HCT116 (cell line): ENCODE measurements around the gene ATG10. TPM values are rescaled to one million over a fixed set of nuclear protein-coding genes. Genes with fewer than 3 reads are reported as not detected.

ENCODE experiments used
- ATAC-seq: fragments of 200-7000 bp; cut with Tn5 transposase; 2 replicates; pipeline ENCODE4 v1.9.1; 2020; ENCODE audit warnings: mild to moderate bottlenecking, moderate library complexity
- BruUV-seq: library from RNA; stranded (reverse); fragments of 400-500 nt; replicated peaks from 2 replicates; lab custom pipeline; 2021; lab: Mats Ljungman, UMichigan
- CTCF ChIA-PET: fragments of 300-600 bp; sonication (Branson Sonifier 250); formaldehyde crosslinking; loops from one replicate; lab custom pipeline; 2021; ENCODE audit warnings: antibody characterized with exemption; lab: Charles Lee
- POLR2A ChIA-PET: fragments of 300-600, 350-600 bp; sonication (Branson Sonifier 250); formaldehyde crosslinking; loops from one replicate; lab custom pipeline; 2021; ENCODE audit warnings: antibody characterized with exemption; lab: Charles Lee
- RAD21 ChIA-PET, 2 experiments: fragments of 300-600 bp; sonication (Branson Sonifier 250); formaldehyde crosslinking; loops; one replicate each; lab custom pipeline; 2023; ENCODE audit warnings: low total read pairs in 2 of 2; ENCODE audit not compliant: uncharacterized antibody in 2 of 2, unreplicated experiment in 2 of 2, low non-redundant PET in 1 of 2; lab: Charles Lee
- DNase-seq: peaks from one replicate; pipeline ENCODE4 v3.0.0-alpha.2; 2010; ENCODE audit warnings: low read depth, low spot score
- H2AFZ ChIP-seq: fragments of 200-600 bp; shearing (Covaris generic), sonication (generic); 2 replicates; pipeline ENCODE4 v1.6.1; 2017; ENCODE audit warnings: low read depth, mixed run types, mixed read lengths, antibody characterized with exemption, low read length; ENCODE audit not compliant: poor library complexity, severe bottlenecking
- H3K27ac ChIP-seq: 2 replicates; pipeline ENCODE4 v1.5.1; 2012; ENCODE audit warnings: low read depth, low read length
- H3K27me3 ChIP-seq: fragments of 200-600 bp; sonication (generic); 2 replicates; pipeline ENCODE4 v1.6.1; 2016; ENCODE audit warnings: mixed run types, low read length, mixed read lengths; ENCODE audit not compliant: insufficient read depth
- H3K36me3 ChIP-seq, 2 experiments: fragments of 200-500 bp in 1 of 2; fragments of 200-600 bp in 1 of 2; sonication (Bioruptor generic) in 1 of 2; sonication (generic) in 1 of 2; 2 replicates each; pipeline versions ENCODE4 v1.5.1 to v1.6.1; 2014 to 2016; ENCODE audit warnings: low read length in 2 of 2, inconsistent platforms in 1 of 2, mixed read lengths in 1 of 2, mixed run types in 1 of 2; ENCODE audit not compliant: insufficient read depth in 2 of 2, control insufficient read depth in 1 of 2
- H3K4me1 ChIP-seq, 2 experiments: fragments of 200-600 bp in 1 of 2; sonication (generic) in 1 of 2; 2 replicates each; pipeline versions ENCODE4 v1.5.1 to v1.6.1; 2012 to 2017; ENCODE audit warnings: low read length in 2 of 2, inconsistent platforms in 1 of 2, mild to moderate bottlenecking in 1 of 2, mixed read lengths in 1 of 2, mixed run types in 1 of 2, moderate library complexity in 1 of 2; ENCODE audit not compliant: insufficient read depth in 2 of 2, control insufficient read depth in 1 of 2
- H3K4me2 ChIP-seq: fragments of 200-600 bp; sonication (generic); 2 replicates; pipeline ENCODE4 v1.6.1; 2017; ENCODE audit warnings: mixed run types, low read length, mixed read lengths
- H3K4me3 ChIP-seq, 2 experiments: fragments of 200-600 bp in 1 of 2; sonication (generic) in 1 of 2; replicated peaks in 1 of 2; 2 replicates each; pipeline ENCODE4 v1.5.1; 2011 to 2016; ENCODE audit warnings: low read length in 2 of 2, control low read depth in 1 of 2, low read depth in 1 of 2, mild to moderate bottlenecking in 1 of 2, mixed read lengths in 1 of 2, mixed run types in 1 of 2
- H3K79me2 ChIP-seq: fragments of 200-600 bp; sonication (generic); 2 replicates; pipeline ENCODE4 v1.6.1; 2017; ENCODE audit warnings: mild to moderate bottlenecking, mixed run types, low read length, moderate library complexity, mixed read lengths; ENCODE audit not compliant: insufficient read depth
- H3K9ac ChIP-seq: fragments of 200-600 bp; sonication (generic); 2 replicates; pipeline ENCODE4 v1.6.1; 2016; ENCODE audit warnings: low read length, mixed read lengths
- H3K9me2 ChIP-seq: fragments of 200-600 bp; sonication (generic), shearing (Covaris generic); 2 replicates; pipeline ENCODE4 v1.6.1; 2017; ENCODE audit warnings: mixed run types, mild to moderate bottlenecking, moderate library complexity; ENCODE audit not compliant: insufficient read depth
- H3K9me3 ChIP-seq, 2 experiments: fragments of 200-500 bp in 1 of 2; fragments of 200-600 bp in 1 of 2; sonication (Bioruptor generic) in 1 of 2; sonication (generic) in 1 of 2; 2 replicates each; pipeline ENCODE4 v1.6.1; 2014 to 2017; ENCODE audit warnings: low read length in 2 of 2, mixed read lengths in 2 of 2, inconsistent platforms in 1 of 2, low read depth in 1 of 2, mild to moderate bottlenecking in 1 of 2, mixed run types in 1 of 2, moderate library complexity in 1 of 2; ENCODE audit not compliant: control insufficient read depth in 1 of 2, insufficient read depth in 1 of 2
- H4K20me1 ChIP-seq: fragments of 200-600 bp; sonication (generic), shearing (Covaris generic); 2 replicates; pipeline ENCODE4 v1.6.1; 2017; ENCODE audit warnings: mixed run types, mild to moderate bottlenecking, moderate library complexity; ENCODE audit not compliant: insufficient read depth
- CBX3 ChIP-seq: IDR thresholded peaks from 2 replicates; pipeline ENCODE4 v1.6.1; 2012; ENCODE audit warnings: low read depth
- CEBPB ChIP-seq: IDR thresholded peaks from 2 replicates; pipeline ENCODE4 v1.6.1; 2012; ENCODE audit warnings: low read depth
- EGR1 ChIP-seq: IDR thresholded peaks from 2 replicates; pipeline ENCODE4 v1.6.1; 2012; ENCODE audit warnings: low read depth
- ELF1 ChIP-seq: IDR thresholded peaks from 2 replicates; pipeline ENCODE4 v1.6.1; 2012; ENCODE audit warnings: low read depth, borderline replicate concordance
- EZH2 ChIP-seq: fragments of 200-600 bp; sonication (generic); IDR thresholded peaks from 2 replicates; pipeline ENCODE4 v1.6.1; 2017; ENCODE audit warnings: antibody characterized with exemption, mixed run types
- FOSL1 ChIP-seq: IDR thresholded peaks from 2 replicates; pipeline ENCODE4 v1.6.1; 2012; ENCODE audit warnings: low read depth
- JUND ChIP-seq: IDR thresholded peaks from 2 replicates; pipeline ENCODE4 v1.6.1; 2012
- RAD21 ChIP-seq: IDR thresholded peaks from 2 replicates; pipeline ENCODE4 v1.6.1; 2012; ENCODE audit warnings: low read depth, mild to moderate bottlenecking
- SIN3A ChIP-seq: IDR thresholded peaks from 2 replicates; pipeline ENCODE4 v1.6.1; 2012; ENCODE audit warnings: low read depth
- TCF7L2 ChIP-seq: IDR thresholded peaks from 2 replicates; pipeline ENCODE4 v1.7.0; 2011; ENCODE audit warnings: borderline replicate concordance, inconsistent platforms; ENCODE audit not compliant: insufficient read depth, insufficient read length; ENCODE audit errors: extremely low read depth
- ZFX ChIP-seq: fragments of 450-650 bp; IDR thresholded peaks from 2 replicates; pipeline ENCODE4 v1.6.1; 2017
- ZNF274 ChIP-seq: fragments of 200-500 bp; sonication (Bioruptor generic); IDR thresholded peaks from 2 replicates; pipeline ENCODE4 v1.6.1; 2014; ENCODE audit warnings: mild to moderate bottlenecking, low read depth, low read length, inconsistent platforms
- intact Hi-C: fragments of 100-400 bp; cut with micrococcal nuclease; formaldehyde crosslinking; loops from 2 replicates; pipeline ENCODE4 v1.10.0; 2022
- total RNA-seq: library from RNA; stranded (reverse); gene quantifications from one replicate; pipeline ENCODE4 v1.2.1, GENCODE V29; 2021; ENCODE audit not compliant: unreplicated experiment
- TF ChIP-seq, protein P1 (sequence below): IDR thresholded peaks from 2 replicates; pipeline ENCODE4 v1.6.1; 2012
- TF ChIP-seq, protein P2 (sequence below): IDR thresholded peaks from 2 replicates; pipeline ENCODE4 v1.6.1; 2012; ENCODE audit warnings: low read depth
- TF ChIP-seq, protein P3 (sequence below): IDR thresholded peaks from 2 replicates; pipeline ENCODE4 v1.6.1; 2012

Gene ATG10
- total RNA-seq, 1 experiment from 2014 or later = 9.4 TPM

DNA sequence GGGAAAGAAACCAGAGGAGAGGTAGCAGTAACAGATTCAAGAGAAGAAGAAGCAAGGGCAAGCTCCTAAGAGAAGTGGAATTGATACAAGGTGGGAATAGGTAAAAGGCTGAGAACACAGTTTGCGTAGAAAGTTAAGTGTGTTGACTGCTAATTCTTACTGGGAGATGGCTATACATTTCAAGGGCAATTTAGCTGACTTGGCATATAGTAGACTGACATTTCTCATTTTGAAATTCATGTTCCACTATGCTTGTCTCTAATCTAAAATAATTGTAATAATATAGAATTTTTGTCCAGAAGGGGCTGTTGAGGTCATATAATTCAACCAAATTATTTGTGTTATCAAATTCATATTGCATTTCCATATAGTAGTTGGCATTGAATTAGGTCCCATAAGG is 144.0 kb downstream of the ATG10 start:
- ATAC-seq (no peak), DNase-seq (no peak)
- Histone ChIP-seq H3K9ac (no peak overlapping the region), H3K4me3 (no peak overlapping the region), H2AFZ (no peak overlapping the region), H3K4me2 (no peak overlapping the region), H3K36me3 (no peaks in the 10 kb centered on the region), H3K27ac (no peak overlapping the region), H3K4me1 (no peaks in the 10 kb centered on the region), H3K9me3 (no peaks in the 10 kb centered on the region), H3K9me2 (no peaks in the 10 kb centered on the region), H4K20me1 (no peaks in the 10 kb centered on the region), H3K79me2 (no peaks in the 10 kb centered on the region), H3K27me3 (no peaks in the 10 kb centered on the region)
- TF ChIP-seq EGR1 = no peak
- TF ChIP-seq EZH2 = no peak
- no peak for TF ChIP-seq SIN3A
- ChIA-PET RAD21 (no interaction called here), POLR2A (no interaction called here), CTCF (no interaction called here)
- BruUV-seq = no TSS peak
- intact Hi-C loops = no loop called here

DNA sequence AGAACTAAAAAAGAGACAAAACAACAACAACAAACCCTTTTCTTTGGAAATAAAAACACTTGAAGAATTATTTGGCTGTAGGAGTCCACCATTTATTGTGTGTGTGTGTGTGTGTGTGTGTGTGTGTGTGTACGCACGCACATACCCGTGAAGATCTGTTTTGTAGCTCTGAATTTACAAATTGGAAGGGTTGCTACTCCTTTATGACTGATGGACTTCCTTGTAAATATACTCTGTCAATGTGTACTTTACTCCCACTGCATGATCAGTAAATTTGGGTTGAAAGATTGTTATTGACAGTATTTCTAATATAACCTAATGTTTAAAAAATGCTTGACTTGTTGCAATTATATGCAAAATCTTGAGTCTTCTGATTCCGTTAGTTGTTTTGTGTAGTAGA is 148.1 kb downstream of the ATG10 start:
- DNase-seq = no peak
- H3K27me3 ChIP-seq = no peaks in the 10 kb centered on the region
- intact Hi-C loops = no loop called here
- H3K79me2 ChIP-seq = no peaks in the 10 kb centered on the region
- BruUV-seq = no TSS peak
- H3K4me3 ChIP-seq = no peak overlapping the region
- H3K36me3 ChIP-seq = no peaks in the 10 kb centered on the region
- H3K4me1 ChIP-seq = no peaks in the 10 kb centered on the region
- ChIA-PET CTCF (no interaction called here), RAD21 (no interaction called here), POLR2A (no interaction called here)
- H3K27ac ChIP-seq = no peak overlapping the region
- H3K9ac ChIP-seq = no peak overlapping the region
- TF ChIP-seq, protein P1, sequence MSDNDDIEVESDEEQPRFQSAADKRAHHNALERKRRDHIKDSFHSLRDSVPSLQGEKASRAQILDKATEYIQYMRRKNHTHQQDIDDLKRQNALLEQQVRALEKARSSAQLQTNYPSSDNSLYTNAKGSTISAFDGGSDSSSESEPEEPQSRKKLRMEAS = no peak
- TF ChIP-seq, protein P2, sequence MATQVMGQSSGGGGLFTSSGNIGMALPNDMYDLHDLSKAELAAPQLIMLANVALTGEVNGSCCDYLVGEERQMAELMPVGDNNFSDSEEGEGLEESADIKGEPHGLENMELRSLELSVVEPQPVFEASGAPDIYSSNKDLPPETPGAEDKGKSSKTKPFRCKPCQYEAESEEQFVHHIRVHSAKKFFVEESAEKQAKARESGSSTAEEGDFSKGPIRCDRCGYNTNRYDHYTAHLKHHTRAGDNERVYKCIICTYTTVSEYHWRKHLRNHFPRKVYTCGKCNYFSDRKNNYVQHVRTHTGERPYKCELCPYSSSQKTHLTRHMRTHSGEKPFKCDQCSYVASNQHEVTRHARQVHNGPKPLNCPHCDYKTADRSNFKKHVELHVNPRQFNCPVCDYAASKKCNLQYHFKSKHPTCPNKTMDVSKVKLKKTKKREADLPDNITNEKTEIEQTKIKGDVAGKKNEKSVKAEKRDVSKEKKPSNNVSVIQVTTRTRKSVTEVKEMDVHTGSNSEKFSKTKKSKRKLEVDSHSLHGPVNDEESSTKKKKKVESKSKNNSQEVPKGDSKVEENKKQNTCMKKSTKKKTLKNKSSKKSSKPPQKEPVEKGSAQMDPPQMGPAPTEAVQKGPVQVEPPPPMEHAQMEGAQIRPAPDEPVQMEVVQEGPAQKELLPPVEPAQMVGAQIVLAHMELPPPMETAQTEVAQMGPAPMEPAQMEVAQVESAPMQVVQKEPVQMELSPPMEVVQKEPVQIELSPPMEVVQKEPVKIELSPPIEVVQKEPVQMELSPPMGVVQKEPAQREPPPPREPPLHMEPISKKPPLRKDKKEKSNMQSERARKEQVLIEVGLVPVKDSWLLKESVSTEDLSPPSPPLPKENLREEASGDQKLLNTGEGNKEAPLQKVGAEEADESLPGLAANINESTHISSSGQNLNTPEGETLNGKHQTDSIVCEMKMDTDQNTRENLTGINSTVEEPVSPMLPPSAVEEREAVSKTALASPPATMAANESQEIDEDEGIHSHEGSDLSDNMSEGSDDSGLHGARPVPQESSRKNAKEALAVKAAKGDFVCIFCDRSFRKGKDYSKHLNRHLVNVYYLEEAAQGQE = no peak
- TF ChIP-seq EZH2 = no peak
- TF ChIP-seq, protein P3, sequence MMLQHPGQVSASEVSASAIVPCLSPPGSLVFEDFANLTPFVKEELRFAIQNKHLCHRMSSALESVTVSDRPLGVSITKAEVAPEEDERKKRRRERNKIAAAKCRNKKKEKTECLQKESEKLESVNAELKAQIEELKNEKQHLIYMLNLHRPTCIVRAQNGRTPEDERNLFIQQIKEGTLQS = no peak
- TF ChIP-seq EGR1 = no peak
- TF ChIP-seq FOSL1 = no peak
- TF ChIP-seq TCF7L2 = no peak
- no peak for TF ChIP-seq ELF1
- TF ChIP-seq RAD21 = no peak
- TF ChIP-seq ZNF274 = no peak
- no peak for TF ChIP-seq JUND
- no peak for TF ChIP-seq ZFX
- TF ChIP-seq CBX3 = no peak
- TF ChIP-seq SIN3A = no peak
- no peak for TF ChIP-seq CEBPB
- no peaks in the 10 kb centered on the region for H3K9me3 ChIP-seq
- no peak for ATAC-seq
- no peaks in the 10 kb centered on the region for H3K9me2 ChIP-seq
- H2AFZ ChIP-seq = no peak overlapping the region
- H3K4me2 ChIP-seq = no peak overlapping the region
- H4K20me1 ChIP-seq = no peaks in the 10 kb centered on the region
